Astrocyte (in vitro differentiated cells and primary cell): ENCODE results near the gene REC114. TPM values are rescaled to one million over a fixed set of nuclear protein-coding genes. Genes with fewer than 3 reads are reported as not detected.
"Not testable (repeated sequence)": the region's sequence is repeated elsewhere in the genome, so short reads cannot be mapped to it uniquely, and the experiment has no call there.

Source experiments
- DNase-seq: peaks from one replicate; pipeline ENCODE4 v3.0.0-alpha.2; 2010; ENCODE audit warnings: low read depth
- FAIRE-seq: peaks from 2 replicates; lab custom pipeline; 2011; peaks lifted over from hg19 to GRCh38; lab: Jason Lieb, UNC
- H2AFZ ChIP-seq: 2 replicates; pipeline ENCODE4 v1.6.0; 2012; ENCODE audit warnings: low read depth, low read length, inconsistent platforms
- H3K27ac ChIP-seq: 2 replicates; pipeline ENCODE4 v1.5.1; 2011; ENCODE audit warnings: low read depth, low read length, inconsistent platforms
- H3K27me3 ChIP-seq: 2 replicates; pipeline ENCODE4 v1.6.0; 2011; ENCODE audit warnings: low read length, inconsistent platforms; ENCODE audit not compliant: insufficient read depth
- H3K36me3 ChIP-seq: 2 replicates; pipeline ENCODE4 v1.5.1; 2011; ENCODE audit warnings: low read length, inconsistent platforms; ENCODE audit not compliant: insufficient read depth
- H3K4me1 ChIP-seq: 2 replicates; pipeline ENCODE4 v1.5.1; 2011; ENCODE audit warnings: low read length, inconsistent platforms; ENCODE audit not compliant: insufficient read depth
- H3K4me2 ChIP-seq: 2 replicates; pipeline ENCODE4 v1.6.0; 2012; ENCODE audit warnings: low read length, inconsistent platforms
- H3K4me3 ChIP-seq: 2 replicates; pipeline ENCODE4 v1.5.1; 2011; ENCODE audit warnings: low read depth, mild to moderate bottlenecking, low read length, inconsistent platforms; ENCODE audit not compliant: insufficient read depth
- H3K79me2 ChIP-seq: 2 replicates; pipeline ENCODE4 v1.6.0; 2012; ENCODE audit warnings: mild to moderate bottlenecking, low read length, inconsistent platforms; ENCODE audit not compliant: insufficient read depth
- H3K9ac ChIP-seq: 2 replicates; pipeline ENCODE4 v1.6.0; 2012; ENCODE audit warnings: mild to moderate bottlenecking, low read length, inconsistent platforms
- H3K9me3 ChIP-seq: 2 replicates; pipeline ENCODE4 v1.5.1; 2012; ENCODE audit warnings: low read depth, mild to moderate bottlenecking, low read length, inconsistent platforms; ENCODE audit not compliant: insufficient read depth
- H4K20me1 ChIP-seq: 2 replicates; pipeline ENCODE4 v1.6.0; 2012; ENCODE audit warnings: low read length, inconsistent platforms; ENCODE audit not compliant: insufficient read depth
- H3K27ac Mint-ChIP-seq: one replicate; pipeline ENCODE4 v1.8.0; 2021; ENCODE audit warnings: mild to moderate bottlenecking, mixed read lengths; ENCODE audit not compliant: unreplicated experiment
- H3K27me3 Mint-ChIP-seq: one replicate; pipeline ENCODE4 v1.8.0; 2021; ENCODE audit warnings: low read depth, mixed read lengths; ENCODE audit not compliant: unreplicated experiment
- H3K36me3 Mint-ChIP-seq: one replicate; pipeline ENCODE4 v1.8.0; 2021; ENCODE audit warnings: low read depth, mixed read lengths; ENCODE audit not compliant: unreplicated experiment
- H3K4me1 Mint-ChIP-seq: one replicate; pipeline ENCODE4 v1.8.0; 2021; ENCODE audit warnings: low read depth, mixed read lengths; ENCODE audit not compliant: unreplicated experiment
- H3K4me3 Mint-ChIP-seq: one replicate; pipeline ENCODE4 v1.8.0; 2021; ENCODE audit warnings: mild to moderate bottlenecking, moderate library complexity, mixed read lengths; ENCODE audit not compliant: unreplicated experiment
- H3K9me3 Mint-ChIP-seq: one replicate; pipeline ENCODE4 v1.8.0; 2021; ENCODE audit warnings: mild to moderate bottlenecking, mixed read lengths; ENCODE audit not compliant: unreplicated experiment
- EZH2 ChIP-seq: IDR thresholded peaks from 2 replicates; pipeline ENCODE4 v1.6.1; 2012; ENCODE audit warnings: mild to moderate bottlenecking, low read length, inconsistent platforms; ENCODE audit not compliant: insufficient read depth
- total RNA-seq: library from RNA; stranded (reverse); gene quantifications from 2 replicates; pipeline ENCODE4 v1.2.1, GENCODE V29; 2021
- TF ChIP-seq, protein P1 (sequence below): IDR thresholded peaks from 2 replicates; pipeline ENCODE4 v1.5.1; 2011; ENCODE audit warnings: low read depth, mild to moderate bottlenecking, inconsistent platforms, low read length, moderate library complexity; ENCODE audit not compliant: insufficient read depth

The REC114 gene
- total RNA-seq, 1 donor from 2014 or later = not detected

DNA sequence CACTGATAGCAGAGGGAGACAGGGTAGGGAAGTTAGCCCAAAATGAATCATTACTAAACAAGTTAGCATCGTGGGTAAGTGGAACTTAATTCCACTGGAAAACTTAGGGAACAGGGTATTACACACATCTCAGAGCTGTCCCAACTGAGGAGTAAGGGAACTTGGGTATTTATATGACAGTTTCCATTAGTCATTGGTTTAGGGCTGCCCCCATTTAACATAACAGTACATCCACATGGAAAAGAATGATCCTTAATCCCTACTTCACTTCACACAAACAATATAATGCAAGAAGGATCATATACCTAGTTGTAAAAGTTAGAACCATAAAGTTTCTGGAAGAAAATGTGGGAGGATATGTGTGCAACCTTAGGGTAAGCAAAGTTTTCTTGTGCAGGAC, 4.3 kb upstream of the REC114 start:
- no peak for DNase-seq
- Histone ChIP-seq H3K4me1 (no peaks in the 10 kb centered on the region), H3K79me2 (no peaks in the 10 kb centered on the region), H3K36me3 (no peaks in the 10 kb centered on the region), H3K9ac (no peak overlapping the region), H2AFZ (no peak overlapping the region), H3K9me3 (no peaks in the 10 kb centered on the region), H3K4me2 (no peak overlapping the region), H3K27ac (no peak overlapping the region), H3K27me3 (peaks cover 9% of the 10 kb centered on the region), H3K4me3 (no peak overlapping the region), H4K20me1 (no peaks in the 10 kb centered on the region)
- no peak overlapping the region for H3K4me3 Mint-ChIP-seq
- H3K9me3 Mint-ChIP-seq = no peaks in the 10 kb centered on the region
- no peaks in the 10 kb centered on the region for H3K27me3 Mint-ChIP-seq
- FAIRE-seq = no peak
- peaks cover 7% of the 10 kb centered on the region for H3K4me1 Mint-ChIP-seq
- no peaks in the 10 kb centered on the region for H3K36me3 Mint-ChIP-seq
- TF ChIP-seq EZH2 = no peak
- TF ChIP-seq, protein P1, sequence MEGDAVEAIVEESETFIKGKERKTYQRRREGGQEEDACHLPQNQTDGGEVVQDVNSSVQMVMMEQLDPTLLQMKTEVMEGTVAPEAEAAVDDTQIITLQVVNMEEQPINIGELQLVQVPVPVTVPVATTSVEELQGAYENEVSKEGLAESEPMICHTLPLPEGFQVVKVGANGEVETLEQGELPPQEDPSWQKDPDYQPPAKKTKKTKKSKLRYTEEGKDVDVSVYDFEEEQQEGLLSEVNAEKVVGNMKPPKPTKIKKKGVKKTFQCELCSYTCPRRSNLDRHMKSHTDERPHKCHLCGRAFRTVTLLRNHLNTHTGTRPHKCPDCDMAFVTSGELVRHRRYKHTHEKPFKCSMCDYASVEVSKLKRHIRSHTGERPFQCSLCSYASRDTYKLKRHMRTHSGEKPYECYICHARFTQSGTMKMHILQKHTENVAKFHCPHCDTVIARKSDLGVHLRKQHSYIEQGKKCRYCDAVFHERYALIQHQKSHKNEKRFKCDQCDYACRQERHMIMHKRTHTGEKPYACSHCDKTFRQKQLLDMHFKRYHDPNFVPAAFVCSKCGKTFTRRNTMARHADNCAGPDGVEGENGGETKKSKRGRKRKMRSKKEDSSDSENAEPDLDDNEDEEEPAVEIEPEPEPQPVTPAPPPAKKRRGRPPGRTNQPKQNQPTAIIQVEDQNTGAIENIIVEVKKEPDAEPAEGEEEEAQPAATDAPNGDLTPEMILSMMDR = no peak
- H3K27ac Mint-ChIP-seq = no peak overlapping the region

DNA sequence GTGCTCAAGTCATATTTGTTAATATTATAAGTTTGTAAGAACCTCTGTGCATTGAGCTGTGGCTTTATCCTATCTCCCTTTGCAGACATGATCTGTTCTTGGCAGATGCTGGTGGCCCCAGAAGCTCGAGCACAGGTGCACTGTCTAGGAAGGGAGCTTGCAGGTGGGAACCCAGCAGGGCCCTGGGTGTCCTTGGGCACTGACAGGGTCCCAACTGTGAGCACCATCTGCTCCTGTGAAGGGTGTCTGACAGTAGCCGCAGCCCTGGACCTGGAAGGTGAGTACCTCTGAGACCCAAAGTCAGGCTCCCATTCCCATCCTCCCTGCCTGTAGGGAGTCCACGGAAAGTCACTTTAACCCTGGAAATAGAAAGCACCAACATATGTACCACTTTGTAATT, 2.4 kb upstream of the REC114 start:
- Mint-ChIP-seq H3K36me3 (no peaks in the 10 kb centered on the region), H3K27me3 (peaks cover 2% of the 10 kb centered on the region), H3K9me3 (no peaks in the 10 kb centered on the region), H3K4me3 (no peak overlapping the region), H3K27ac (no peak overlapping the region), H3K4me1 (peaks cover 7% of the 10 kb centered on the region)
- Histone ChIP-seq H3K36me3 (no peaks in the 10 kb centered on the region), H2AFZ (no peak overlapping the region), H3K4me3 (no peak overlapping the region), H3K9ac (no peak overlapping the region), H3K9me3 (no peaks in the 10 kb centered on the region), H3K27me3 (peaks cover 5% of the 10 kb centered on the region), H3K4me1 (no peaks in the 10 kb centered on the region), H3K79me2 (no peaks in the 10 kb centered on the region), H4K20me1 (no peaks in the 10 kb centered on the region), H3K27ac (no peak overlapping the region), H3K4me2 (no peak overlapping the region)
- DNase-seq = no peak
- TF ChIP-seq, protein P1 = no peak
- no peak for TF ChIP-seq EZH2
- FAIRE-seq = no peak

DNA sequence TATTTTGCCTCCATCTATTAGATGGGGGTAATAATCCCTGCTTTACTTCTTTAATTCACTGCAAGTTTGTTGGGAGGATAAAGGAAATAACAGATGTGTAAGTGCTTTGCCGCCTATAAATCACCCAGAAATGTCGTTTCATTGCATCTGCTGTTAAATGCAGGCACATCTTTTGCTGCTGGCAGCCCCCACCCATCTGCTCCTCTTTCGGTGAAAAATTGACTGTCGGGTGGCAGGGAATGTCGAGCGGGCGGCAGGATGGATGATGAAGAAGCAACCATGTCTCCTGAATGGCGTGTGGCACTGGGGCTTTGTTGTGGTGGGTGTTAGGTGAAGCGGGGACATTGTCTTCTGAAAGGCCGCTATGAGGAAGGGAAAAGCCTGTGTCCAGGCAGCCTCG, 543 bp upstream of the REC114 start:
- Histone ChIP-seq H2AFZ (no peak overlapping the region), H3K9ac (no peak overlapping the region), H3K27me3 (peaks cover 5% of the 10 kb centered on the region), H4K20me1 (no peaks in the 10 kb centered on the region), H3K4me3 (no peak overlapping the region), H3K27ac (no peak overlapping the region), H3K4me1 (no peaks in the 10 kb centered on the region), H3K79me2 (no peaks in the 10 kb centered on the region), H3K4me2 (no peak overlapping the region), H3K9me3 (no peaks in the 10 kb centered on the region), H3K36me3 (no peaks in the 10 kb centered on the region)
- no peaks in the 10 kb centered on the region for H3K4me1 Mint-ChIP-seq
- no peak overlapping the region for H3K4me3 Mint-ChIP-seq
- no peak overlapping the region for H3K27ac Mint-ChIP-seq
- peaks cover 3% of the 10 kb centered on the region for H3K9me3 Mint-ChIP-seq
- no peaks in the 10 kb centered on the region for H3K36me3 Mint-ChIP-seq
- FAIRE-seq (no peak), DNase-seq (no peak)
- H3K27me3 Mint-ChIP-seq = peaks cover 2% of the 10 kb centered on the region
- TF ChIP-seq EZH2 = no peak
- TF ChIP-seq, protein P1 = no peak

DNA sequence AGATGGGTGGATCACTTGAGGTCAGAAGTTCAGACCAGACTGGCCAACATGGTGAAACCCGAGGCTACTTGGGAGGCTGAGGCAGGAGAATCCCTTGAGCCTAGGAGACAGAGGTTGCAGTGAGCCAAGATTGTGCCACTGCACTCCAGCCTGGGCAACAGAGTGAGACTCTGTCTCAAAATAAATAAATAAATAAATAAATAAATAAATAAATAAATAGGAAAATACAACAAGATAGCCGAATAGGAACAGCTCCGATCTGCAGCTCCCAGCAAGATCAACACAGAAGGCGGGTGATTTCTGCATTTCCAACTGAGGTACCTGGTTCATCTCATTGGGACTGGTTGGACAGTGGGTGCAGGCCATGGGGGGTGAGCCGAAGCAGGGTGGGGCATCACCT, 4.5 kb downstream of the REC114 start:
- not testable (repeated sequence) for H3K36me3 ChIP-seq, H3K9me3 ChIP-seq, H3K4me2 ChIP-seq, H3K27ac ChIP-seq, H2AFZ ChIP-seq, H4K20me1 ChIP-seq, DNase-seq, H3K9ac ChIP-seq, H3K4me1 Mint-ChIP-seq, H3K27me3 ChIP-seq, H3K79me2 ChIP-seq, H3K4me3 Mint-ChIP-seq, FAIRE-seq, H3K4me3 ChIP-seq, H3K27ac Mint-ChIP-seq, H3K36me3 Mint-ChIP-seq, H3K27me3 Mint-ChIP-seq, H3K4me1 ChIP-seq
- peaks cover 16% of the 10 kb centered on the region for H3K9me3 Mint-ChIP-seq
